Breast epithelium (tissue), 4 donors: ENCODE results near the gene NSUN3. TPM values are rescaled to one million over a fixed set of nuclear protein-coding genes. Genes with fewer than 3 reads are reported as not detected.
A peak's percentile ranks its signal among the peaks of the same experiment; 100 is the strongest.

Source experiments
- DNase-seq, 2 donors: peaks; one replicate each; pipeline ENCODE4 v3.0.0-alpha.2; 2019; ENCODE audit warnings: low spot score in 2 of 2
- H3K27ac ChIP-seq, 2 donors: fragments of 200-600 bp; sonication (generic) in 1 of 2; one replicate each; pipeline ENCODE4 v1.5.1; 2016 to 2019; ENCODE audit warnings: mild to moderate bottlenecking in 1 of 2
- H3K27me3 ChIP-seq, 2 donors: fragments of 200-600 bp; sonication (generic) in 1 of 2; one replicate each; pipeline versions ENCODE4 v1.5.1 to v1.6.0; 2017 to 2019; ENCODE audit warnings: control low read depth in 1 of 2, mild to moderate bottlenecking in 1 of 2
- H3K36me3 ChIP-seq: fragments of 200-600 bp; one replicate; pipeline ENCODE4 v1.5.1; 2019
- H3K4me1 ChIP-seq, 2 donors: fragments of 200-600 bp; sonication (generic); one replicate each; pipeline ENCODE4 v1.5.1; 2016 to 2019; ENCODE audit warnings: control low read depth in 1 of 2
- H3K4me3 ChIP-seq, 3 donors: fragments of 200-600 bp; sonication (generic); 1 replicate in 2 of 3; 2 replicates in 1 of 3; pipeline ENCODE4 v1.5.1; 2016 to 2019; ENCODE audit warnings: mild to moderate bottlenecking in 3 of 3, moderate library complexity in 2 of 3
- H3K9me3 ChIP-seq, 2 donors: fragments of 200-600 bp; sonication (generic) in 1 of 2; one replicate each; pipeline ENCODE4 v1.5.1; 2016 to 2019; ENCODE audit warnings: control low read depth in 1 of 2
- CTCF ChIP-seq, 3 donors: fragments of 450-650 bp; IDR thresholded peaks; one replicate each; pipeline ENCODE4 v1.5.1; 2016 to 2017; ENCODE audit warnings: antibody characterized with exemption in 3 of 3, mild to moderate bottlenecking in 3 of 3, moderate library complexity in 3 of 3
- POLR2A ChIP-seq: fragments of 450-650 bp; IDR thresholded peaks from one replicate; pipeline ENCODE4 v1.6.1; 2016; ENCODE audit warnings: antibody characterized with exemption, mild to moderate bottlenecking, moderate library complexity
- POLR2AphosphoS5 ChIP-seq, 3 donors: sonication (generic); formaldehyde crosslinking; IDR thresholded peaks; one replicate each; pipeline ENCODE4 v1.6.1; 2017; ENCODE audit warnings: antibody characterized with exemption in 3 of 3
- intact Hi-C: fragments of 100-400 bp; cut with DNase I; formaldehyde crosslinking; loops from one replicate; pipeline ENCODE4 v1.15.1; 2023; ENCODE audit warnings: low total_unique reads
- total RNA-seq, 3 donors: library from RNA; depleted of rRNA; stranded (reverse); fragments of >200 nt; gene quantifications; one replicate each; pipeline ENCODE4 v1.1.0, GENCODE V29; 2016

Gene NSUN3
- total RNA-seq, 3 donors from 2014 or later: 7.4 to 21.4 (median 14.1) TPM

- DNase-seq: no peak
- no peaks in the 10 kb centered on the region for H3K36me3 ChIP-seq
These were observed 16.3 kb upstream of the NSUN3 start for GRCh38 chr3:94046533-94046932.

GRCh38 chr3:94049267-94049666 lies 13.6 kb upstream of the NSUN3 start:
- intact Hi-C loops: no loop called here
- TF ChIP-seq POLR2AphosphoS5 (IDR thresholded peaks at IDR 0.05) (no peak), POLR2A (no peak), CTCF (IDR thresholded peaks at IDR 0.05) (no peak)

More at GRCh38 chr3:94046533-94046932, 16.3 kb upstream of the NSUN3 start:
- H3K4me3 ChIP-seq: no peak overlapping the region
- intact Hi-C loops: no loop called here
- H3K9me3 ChIP-seq: no peaks in the 10 kb centered on the region
- no peak overlapping the region for H3K27ac ChIP-seq
- H3K27me3 ChIP-seq: no peaks in the 10 kb centered on the region
- no peak for TF ChIP-seq POLR2A
- TF ChIP-seq CTCF (IDR thresholded peaks at IDR 0.05): no peak
- no peak for TF ChIP-seq POLR2AphosphoS5 (IDR thresholded peaks at IDR 0.05)
- H3K4me1 ChIP-seq: no peaks in the 10 kb centered on the region

GRCh38 chr3:94050546-94050945 lies 12.3 kb upstream of the NSUN3 start:
- H3K9me3 ChIP-seq: no peaks in the 10 kb centered on the region
- no peak overlapping the region for H3K27ac ChIP-seq
- no peak for TF ChIP-seq POLR2AphosphoS5 (IDR thresholded peaks at IDR 0.05)
- TF ChIP-seq CTCF (IDR thresholded peaks at IDR 0.05): no peak
- TF ChIP-seq POLR2A: no peak
- no peaks in the 10 kb centered on the region for H3K36me3 ChIP-seq
- H3K4me3 ChIP-seq: no peak overlapping the region
- intact Hi-C loops: no loop called here
- H3K27me3 ChIP-seq: no peaks in the 10 kb centered on the region
- no peaks in the 10 kb centered on the region for H3K4me1 ChIP-seq
- DNase-seq: no peak

More at GRCh38 chr3:94049267-94049666, 13.6 kb upstream of the NSUN3 start:
- no peak for DNase-seq
- Histone ChIP-seq H3K27me3 (no peaks in the 10 kb centered on the region), H3K4me3 (no peak overlapping the region), H3K36me3 (no peaks in the 10 kb centered on the region), H3K27ac (no peak overlapping the region), H3K4me1 (no peaks in the 10 kb centered on the region), H3K9me3 (no peaks in the 10 kb centered on the region)

GRCh38 chr3:94061297-94061696 lies 1.6 kb upstream of the NSUN3 start:
- Histone ChIP-seq H3K9me3 (no peaks in the 10 kb centered on the region), H3K4me3 (no peak overlapping the region), H3K27ac (no peak overlapping the region), H3K27me3 (no peaks in the 10 kb centered on the region), H3K4me1 (no peaks in the 10 kb centered on the region), H3K36me3 (no peaks in the 10 kb centered on the region)
- intact Hi-C loops: no loop called here
- no peak for TF ChIP-seq CTCF (IDR thresholded peaks at IDR 0.05)
- no peak for TF ChIP-seq POLR2AphosphoS5 (IDR thresholded peaks at IDR 0.05)
- DNase-seq: no peak

GRCh38 chr3:94063496-94064119 lies 747 bp downstream of the NSUN3 start:
- no peaks in the 10 kb centered on the region for H3K4me1 ChIP-seq
- H3K27me3 ChIP-seq: no peaks in the 10 kb centered on the region
- H3K9me3 ChIP-seq: no peaks in the 10 kb centered on the region
- intact Hi-C loops: no loop called here
- H3K4me3 ChIP-seq: peak overlapping the region; percentile 71 to 86 (median 75)
- peak overlapping the region; percentile 98 to 99 for H3K27ac ChIP-seq
- no peak for DNase-seq
- TF ChIP-seq POLR2AphosphoS5 (IDR thresholded peaks at IDR 0.05): no peak
- H3K36me3 ChIP-seq: no peaks in the 10 kb centered on the region
